Lung microvascular endothelial cell (primary cell): ENCODE data around the gene STAM2. TPM values are rescaled to one million over a fixed set of nuclear protein-coding genes. Genes with fewer than 3 reads are reported as not detected.
"Not testable (repeated sequence)": the region's sequence is repeated elsewhere in the genome, so short reads cannot be mapped to it uniquely, and the experiment has no call there.

ENCODE experiments used
- DNase-seq, 2 donors: peaks; one replicate each; pipeline versions ENCODE4 v3.0.0 to v3.0.0-alpha.2; 2010; ENCODE audit warnings: low read depth in 2 of 2
- total RNA-seq: library from RNA; depleted of rRNA; stranded (reverse); fragments of >200 nt; gene quantifications from 2 replicates; pipeline ENCODE4 v1.2.1, GENCODE V29; 2014

The STAM2 gene
- total RNA-seq, 1 donor from 2014 or later = 17.7 TPM

GRCh38 chr2:152114366-152114765 lies 61.2 kb downstream of the STAM2 start:
- no peak for DNase-seq

- DNase-seq = not testable (repeated sequence)
Observed at GRCh38 chr2:152107140-152107539, 68.4 kb downstream of the STAM2 start.

GRCh38 chr2:152106464-152106863 lies 69.1 kb downstream of the STAM2 start:
- no peak for DNase-seq

GRCh38 chr2:152103271-152103670 lies 72.3 kb downstream of the STAM2 start:
- DNase-seq = no peak

- DNase-seq = no peak
Observed at GRCh38 chr2:152100961-152101360, 74.6 kb downstream of the STAM2 start.

GRCh38 chr2:152099367-152100050 lies 76.1 kb downstream of the STAM2 start:
- DNase-seq = peak in 1 of 2 donors; percentile 3

- no peak for DNase-seq
Observed at GRCh38 chr2:152098496-152099366, 76.8 kb downstream of the STAM2 start, which contains the start of gene CACNB4. Gene CACNB4 (minus strand): TSS chr2:152099044.

- DNase-seq = peak; percentile 0 to 32
Observed at GRCh38 chr2:152097801-152098495, 77.6 kb downstream of the STAM2 start.

GRCh38 chr2:152097290-152097800 lies 78.2 kb downstream of the STAM2 start:
- peak in 1 of 2 donors; percentile 16 for DNase-seq

- no peak for DNase-seq
Observed at GRCh38 chr2:152095146-152095545, 80.4 kb downstream of the STAM2 start.

GRCh38 chr2:152094014-152094413 lies 81.5 kb downstream of the STAM2 start:
- no peak for DNase-seq

- no peak for DNase-seq
Observed at GRCh38 chr2:152093464-152093863, 82.1 kb downstream of the STAM2 start.

- DNase-seq = no peak
Observed at GRCh38 chr2:152092095-152092494, 83.5 kb downstream of the STAM2 start.

- DNase-seq = not testable (repeated sequence)
Observed at GRCh38 chr2:152090726-152091125, 84.8 kb downstream of the STAM2 start.

GRCh38 chr2:152089238-152089637 lies 86.3 kb downstream of the STAM2 start:
- no peak for DNase-seq

GRCh38 chr2:152088006-152088405 lies 87.6 kb downstream of the STAM2 start:
- no peak for DNase-seq

GRCh38 chr2:152086231-152086630 lies 89.3 kb downstream of the STAM2 start:
- no peak for DNase-seq

GRCh38 chr2:152084076-152084475 lies 91.5 kb downstream of the STAM2 start:
- DNase-seq = no peak

- no peak for DNase-seq
Observed at GRCh38 chr2:152083202-152083875, 92.2 kb downstream of the STAM2 start.

GRCh38 chr2:152078662-152079061 lies 96.9 kb downstream of the STAM2 start:
- no peak for DNase-seq

GRCh38 chr2:152078023-152078422 lies 97.5 kb downstream of the STAM2 start:
- no peak for DNase-seq
